ENCODE data around the gene GPC5.
"Not testable (repeated sequence)": the region's sequence is repeated elsewhere in the genome, so short reads cannot be mapped to it uniquely, and the experiment has no call there.

Gene GPC5

DNA sequence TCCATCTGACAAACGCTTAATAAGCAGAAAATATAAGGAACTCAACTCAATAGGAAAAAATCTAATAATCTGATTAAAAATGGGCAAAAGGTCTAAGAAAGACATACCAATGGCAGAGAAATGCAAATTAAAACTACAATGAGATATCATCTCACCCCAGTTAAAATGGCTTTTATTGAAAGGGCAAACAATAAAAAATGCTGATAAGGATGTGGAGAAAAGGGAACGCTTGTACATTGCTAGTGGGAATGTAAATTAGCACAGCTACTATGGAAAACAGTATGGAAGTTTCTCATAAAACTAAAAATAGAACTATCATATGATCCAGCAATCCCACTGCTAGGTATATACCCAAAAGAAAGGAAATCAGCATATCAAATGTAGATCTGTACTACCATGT lies 1319.4 kb downstream of the GPC5 start:
- DNase-seq, result no peak

DNA sequence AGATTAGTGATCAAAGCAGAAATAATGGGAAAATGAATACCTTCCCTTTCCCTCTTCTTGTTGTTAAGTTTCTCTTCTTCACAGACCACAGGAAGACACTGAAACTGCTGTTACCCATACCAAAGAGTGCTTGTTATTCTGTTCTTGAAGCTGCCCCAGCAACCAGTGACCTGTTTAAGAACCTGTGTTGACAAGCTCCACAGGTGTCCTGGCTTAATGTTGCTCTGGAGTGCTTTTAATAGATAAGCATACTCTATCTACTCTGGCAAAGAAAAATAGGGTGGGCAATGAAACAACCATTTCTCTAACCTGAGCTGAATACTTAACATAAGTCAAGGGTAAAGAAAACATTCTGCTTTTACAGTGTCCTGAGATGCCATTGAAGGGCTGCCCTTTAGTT lies 1321.4 kb downstream of the GPC5 start:
- DNase-seq, result no peak

DNA sequence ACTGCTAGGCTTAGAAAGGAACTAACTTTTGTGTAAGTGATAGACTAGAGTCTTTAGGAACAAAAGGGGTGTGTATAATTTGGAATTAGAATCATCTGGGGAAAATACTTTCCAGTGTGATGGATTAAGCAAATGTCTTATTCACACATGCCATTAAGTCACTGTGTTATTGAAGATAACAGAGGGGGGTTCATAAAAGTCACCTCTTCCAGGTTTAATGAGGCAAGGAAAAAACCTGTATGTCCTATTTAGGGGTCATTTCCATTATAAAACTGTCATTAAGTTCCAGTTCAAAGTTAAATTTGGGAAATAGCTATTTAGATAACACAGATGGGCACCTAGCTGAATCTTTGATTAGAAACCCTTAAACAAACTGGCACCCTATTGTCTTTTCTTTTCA lies 1323.2 kb downstream of the GPC5 start:
- no peak for DNase-seq

DNA sequence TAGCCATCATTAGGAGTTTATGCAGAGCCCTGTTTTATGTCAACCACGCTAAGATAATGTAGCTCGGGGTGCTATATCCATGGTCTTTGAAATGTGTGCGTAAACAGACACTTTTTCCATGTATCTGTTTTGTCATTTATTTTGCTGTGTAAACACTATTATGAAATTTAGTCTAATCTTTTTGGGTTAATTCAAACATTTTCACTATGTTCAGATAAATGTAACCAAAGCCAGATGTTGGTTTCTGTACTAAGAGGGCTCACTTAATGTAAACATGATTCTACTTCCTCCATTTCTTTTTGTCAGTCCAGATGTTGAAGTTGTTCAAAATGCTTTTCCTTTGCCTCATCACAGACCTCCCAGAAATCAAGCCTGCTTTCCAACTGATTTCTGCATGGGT lies 1328.7 kb downstream of the GPC5 start:
- no peak for DNase-seq

DNA sequence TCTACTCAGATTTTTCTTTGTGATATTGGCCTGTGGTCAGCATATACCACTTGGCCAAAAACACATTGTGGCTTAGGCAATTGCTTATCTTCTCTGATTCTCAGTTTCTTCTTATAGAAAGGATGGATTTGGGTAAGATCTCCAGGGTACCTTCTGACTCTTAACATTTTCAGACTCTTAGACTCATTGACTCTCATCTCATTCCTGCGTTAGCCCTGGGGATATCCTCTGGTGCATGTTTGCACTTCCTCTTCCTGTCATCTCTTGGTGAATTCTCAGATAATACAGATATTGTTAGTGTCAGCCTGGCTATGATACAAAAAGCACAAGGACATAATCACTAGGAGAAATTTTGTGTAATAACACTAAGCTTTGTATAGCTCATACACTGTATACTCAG lies 1335.6 kb downstream of the GPC5 start:
- DNase-seq, result no peak

DNA sequence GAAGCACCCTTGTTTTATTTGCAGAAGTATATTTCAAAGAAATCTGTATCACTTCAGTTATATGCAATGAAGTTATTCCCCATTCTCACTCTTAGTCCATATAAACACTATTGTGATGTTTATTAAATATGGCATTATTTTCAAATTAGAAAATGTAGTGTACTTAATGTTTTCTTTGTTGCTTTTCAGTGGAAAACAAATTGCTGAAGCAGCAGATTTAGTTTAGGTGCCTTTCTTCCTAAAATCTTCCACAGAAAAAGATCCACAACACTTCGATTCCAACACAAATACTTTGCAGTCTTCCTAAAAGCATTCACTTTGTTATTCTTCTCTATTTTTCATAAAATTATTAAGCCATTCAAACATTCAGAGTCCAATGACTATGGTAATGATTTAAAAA lies 1336.1 kb downstream of the GPC5 start:
- DNase-seq, result no peak

DNA sequence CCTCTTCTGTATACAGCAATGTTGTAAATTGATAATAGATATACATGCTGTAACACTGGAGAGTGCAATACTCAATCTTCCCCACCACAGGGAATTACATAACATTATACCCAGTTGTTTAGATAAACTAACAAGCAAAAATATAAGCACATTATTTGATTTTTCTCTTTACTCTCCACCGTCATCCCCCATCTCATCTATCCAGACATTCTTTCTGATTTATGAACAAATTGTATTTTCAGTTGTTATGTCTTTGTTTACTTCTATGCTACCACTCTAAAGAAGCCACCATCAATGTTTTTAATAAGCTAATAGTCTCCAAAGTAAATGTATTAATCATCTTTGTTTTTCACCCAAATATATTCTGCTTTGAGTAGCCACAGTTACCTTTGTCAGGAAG lies 1337.5 kb downstream of the GPC5 start:
- DNase-seq, result no peak

DNA sequence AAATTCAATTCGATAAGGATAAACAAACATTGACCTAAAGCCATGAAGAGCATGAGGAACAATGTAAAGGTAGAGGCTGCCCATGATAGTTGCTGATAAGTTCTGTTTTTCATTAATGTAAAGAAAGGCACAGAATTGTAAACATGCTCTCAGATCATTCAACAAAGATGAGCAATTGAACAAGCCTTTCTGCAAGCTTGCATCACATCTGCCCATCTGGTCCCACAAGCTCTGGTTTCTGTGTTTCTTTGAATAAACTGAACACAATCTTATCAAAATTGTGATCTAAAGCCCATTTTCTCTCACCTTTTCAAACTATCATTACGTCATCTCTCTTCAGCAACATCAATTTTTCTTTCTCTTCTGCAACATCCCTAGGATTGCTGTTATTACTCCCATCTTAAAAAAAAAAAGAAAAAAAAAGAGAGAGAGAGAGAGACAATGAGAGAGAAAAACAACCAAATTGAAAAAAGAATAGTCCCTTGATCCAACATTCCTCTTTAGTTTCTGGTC lies 1340.9 kb downstream of the GPC5 start:
- no peak for DNase-seq

DNA sequence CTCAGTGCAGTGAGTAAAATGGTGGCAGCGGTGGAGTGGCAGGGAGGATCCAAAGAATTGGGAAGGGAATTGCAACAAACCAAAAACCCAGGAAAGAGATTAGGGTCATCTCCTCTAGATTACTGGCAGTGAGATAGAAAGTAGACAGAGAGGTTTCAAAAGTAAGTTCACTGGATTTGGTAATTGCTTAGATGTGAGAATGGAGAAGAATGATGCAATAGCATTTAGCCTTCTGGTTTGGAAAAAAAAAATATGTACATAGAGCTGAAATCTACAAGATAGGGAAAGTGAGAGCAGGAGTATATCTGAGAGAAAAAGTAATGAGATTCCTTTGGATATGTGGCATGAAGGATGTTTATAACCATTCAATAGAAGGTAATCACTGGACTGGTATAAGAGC lies 1345.6 kb downstream of the GPC5 start:
- no peak for DNase-seq

DNA sequence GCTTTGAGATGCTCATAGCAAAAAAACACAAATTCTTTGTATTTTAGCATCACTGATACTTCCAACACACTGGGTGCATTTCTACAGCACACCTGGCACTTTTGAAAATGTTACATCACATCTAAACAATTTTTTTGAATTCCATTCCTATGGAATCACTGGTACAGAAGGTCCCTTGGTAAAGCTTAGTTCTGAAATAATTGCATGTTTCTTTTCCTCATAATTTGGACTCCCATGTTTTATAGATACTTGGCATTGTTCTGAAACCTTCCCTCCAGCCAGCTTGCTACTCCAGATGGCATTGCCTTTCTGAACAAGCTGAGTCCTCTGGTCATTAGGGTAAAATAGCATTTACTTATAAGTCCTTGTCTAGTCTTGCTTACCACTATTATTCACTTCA lies 1346.8 kb downstream of the GPC5 start:
- DNase-seq, result no peak

DNA sequence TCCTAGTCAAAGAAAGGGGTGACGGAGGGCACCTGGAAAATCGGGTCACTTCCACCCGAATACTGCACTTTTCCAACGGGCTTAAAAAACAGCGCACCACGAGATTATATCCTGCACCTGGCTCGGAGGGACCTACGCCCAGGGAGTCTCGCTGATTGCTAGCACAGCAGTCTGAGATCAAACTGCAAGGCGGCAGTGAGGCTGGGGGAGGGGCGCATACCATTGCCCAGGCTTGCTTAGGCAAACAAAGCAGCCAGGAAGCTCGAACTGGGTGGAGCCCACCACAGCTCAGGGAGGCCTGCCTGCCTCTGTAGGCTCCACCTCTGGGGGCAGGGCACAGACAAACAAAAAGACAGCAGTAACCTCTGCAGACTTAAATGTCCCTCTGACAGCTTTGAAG lies 1354.3 kb downstream of the GPC5 start:
- DNase-seq, result not testable (repeated sequence)

DNA sequence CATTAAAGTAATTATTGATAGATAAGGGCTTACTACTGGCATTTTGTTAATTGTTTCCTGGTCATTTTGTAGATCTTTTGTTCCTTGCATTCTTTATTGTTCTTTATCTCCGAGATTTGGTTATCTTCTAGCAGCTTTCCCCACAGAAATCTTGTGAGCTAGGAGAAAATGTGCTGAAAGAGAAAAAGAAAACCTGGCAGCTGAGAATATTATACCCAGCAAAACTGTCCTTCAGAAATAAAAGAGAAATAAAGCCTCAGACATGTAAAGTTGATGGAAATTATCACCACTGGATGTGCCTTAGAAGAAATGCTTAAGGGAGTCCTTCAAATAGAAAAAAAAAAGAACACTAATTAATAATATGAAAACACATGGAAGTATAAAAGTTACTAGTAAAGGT lies 1363.3 kb downstream of the GPC5 start:
- DNase-seq, result no peak

DNA sequence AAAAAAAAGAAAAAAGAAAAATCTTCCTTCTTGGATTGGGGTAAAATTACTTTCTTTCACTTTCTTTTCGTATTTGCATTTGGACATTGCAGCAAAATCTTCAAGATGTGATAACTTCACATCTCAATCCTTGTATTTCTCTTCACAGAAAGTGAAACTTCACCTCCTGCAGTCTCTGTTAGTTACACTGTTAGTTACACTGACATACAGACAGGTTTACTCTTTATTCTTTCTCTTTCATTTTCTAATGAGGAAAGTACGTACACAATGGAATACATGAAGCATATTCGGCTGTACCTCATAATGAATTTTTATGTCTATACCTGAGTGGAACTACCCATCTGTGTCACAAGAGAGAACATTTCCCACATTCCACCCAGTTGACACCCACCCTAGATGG lies 1369.0 kb downstream of the GPC5 start:
- DNase-seq, result no peak

DNA sequence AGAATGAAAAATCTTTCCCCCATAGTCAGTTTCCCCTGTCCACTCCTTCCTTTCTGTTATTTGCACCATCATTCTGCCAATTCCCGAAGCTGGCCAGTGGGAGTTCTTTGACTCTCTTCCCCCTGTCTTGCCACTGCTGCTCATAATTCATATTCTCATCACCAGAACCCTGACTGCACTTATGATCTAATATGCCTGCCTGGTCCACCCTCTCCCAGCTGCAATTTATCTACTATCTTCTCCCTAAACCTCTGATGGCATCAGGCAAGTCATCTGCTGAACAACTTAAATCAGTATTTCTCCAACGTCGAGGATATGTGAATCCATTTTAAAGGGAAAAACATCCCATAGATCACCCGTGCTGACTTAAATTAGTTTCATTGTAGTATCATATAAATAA lies 1370.2 kb downstream of the GPC5 start:
- DNase-seq, result no peak

DNA sequence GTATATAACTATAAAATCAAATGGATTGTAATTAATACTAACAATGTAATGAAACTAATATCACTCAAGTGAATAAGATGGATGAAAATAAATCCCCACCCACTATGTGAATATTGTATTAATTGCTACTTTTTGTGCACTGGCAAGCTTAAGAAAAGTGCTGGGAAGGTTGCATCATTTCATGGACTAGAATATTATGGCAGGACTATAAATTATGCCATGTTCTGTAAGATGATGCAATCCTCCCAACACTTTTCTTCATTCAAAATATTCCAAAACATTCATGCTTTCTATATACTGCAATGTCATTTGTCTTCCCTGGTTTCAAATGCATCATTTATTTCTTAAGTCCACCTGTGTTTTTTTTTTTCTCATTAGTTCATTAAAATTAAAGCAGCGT lies 1370.6 kb downstream of the GPC5 start:
- no peak for DNase-seq

DNA sequence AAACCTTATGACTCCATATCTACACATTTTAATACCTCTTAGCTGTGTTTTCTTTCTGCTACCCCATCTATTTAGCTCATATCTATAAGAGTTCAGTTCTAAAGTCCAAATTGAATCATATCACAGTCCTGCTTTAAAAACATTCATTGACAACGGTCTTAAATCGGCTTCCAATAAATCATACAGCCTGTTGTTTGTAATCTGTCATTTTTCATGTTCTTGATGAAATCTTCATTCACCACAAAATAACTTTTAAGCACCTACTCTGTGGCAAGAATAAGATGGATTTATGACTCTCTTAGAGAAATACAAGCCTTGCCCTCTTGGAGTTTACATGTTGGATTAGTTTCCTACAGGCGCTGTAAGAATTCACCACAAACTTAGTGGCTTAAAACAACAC lies 1377.2 kb downstream of the GPC5 start:
- no peak for DNase-seq

DNA sequence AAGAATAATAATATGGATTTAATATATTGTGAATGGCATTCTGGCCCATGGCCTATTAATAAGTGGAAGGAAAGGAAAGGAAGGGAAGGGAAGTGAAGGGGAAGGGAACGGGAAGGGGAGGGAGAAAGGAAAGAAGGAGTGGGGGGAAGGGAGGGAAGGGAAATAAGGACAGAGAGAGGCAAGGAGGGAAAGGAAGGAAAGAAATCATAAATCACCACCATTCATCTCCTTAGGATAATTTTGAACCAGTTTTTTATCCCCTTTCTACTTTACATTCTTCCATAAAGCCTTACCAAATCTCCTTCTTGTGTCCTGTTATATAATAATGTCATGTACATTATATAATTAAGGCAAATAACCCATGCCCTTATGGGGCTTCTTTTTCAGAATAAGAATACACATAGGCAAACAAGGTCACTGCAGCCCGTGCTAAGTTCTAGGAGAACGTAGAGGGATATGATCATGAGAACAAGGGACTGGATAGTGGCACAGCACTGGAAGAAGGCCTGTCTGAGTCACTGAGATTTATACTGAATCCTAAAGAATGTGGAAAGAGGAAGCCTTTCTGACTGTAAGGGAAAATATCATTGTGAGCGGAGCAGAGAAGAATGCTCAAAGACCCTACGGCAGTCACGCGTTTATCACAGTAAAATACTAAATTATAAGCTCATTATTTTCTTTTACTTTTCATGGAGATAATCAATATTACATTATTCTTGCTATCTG lies 1383.7 kb downstream of the GPC5 start:
- DNase-seq, result no peak

DNA sequence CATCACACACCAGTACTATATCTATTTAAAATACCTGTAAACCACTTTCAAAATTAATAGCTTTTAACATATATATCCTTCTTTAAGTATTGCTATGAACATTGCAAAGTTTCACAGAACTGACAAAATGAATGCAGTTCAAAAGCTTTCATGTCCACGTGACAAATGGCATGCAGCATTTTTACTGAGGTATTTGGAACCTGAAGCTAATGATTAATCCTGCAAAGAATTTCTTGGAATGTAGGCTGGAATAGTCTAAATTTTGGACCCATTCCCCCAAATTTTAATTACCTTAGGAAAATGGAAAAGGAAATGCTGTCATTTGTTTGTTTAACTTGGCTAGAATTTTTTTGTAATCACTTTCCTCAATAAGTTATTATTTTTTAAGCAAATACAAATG lies 1404.4 kb downstream of the GPC5 start:
- DNase-seq, result no peak

DNA sequence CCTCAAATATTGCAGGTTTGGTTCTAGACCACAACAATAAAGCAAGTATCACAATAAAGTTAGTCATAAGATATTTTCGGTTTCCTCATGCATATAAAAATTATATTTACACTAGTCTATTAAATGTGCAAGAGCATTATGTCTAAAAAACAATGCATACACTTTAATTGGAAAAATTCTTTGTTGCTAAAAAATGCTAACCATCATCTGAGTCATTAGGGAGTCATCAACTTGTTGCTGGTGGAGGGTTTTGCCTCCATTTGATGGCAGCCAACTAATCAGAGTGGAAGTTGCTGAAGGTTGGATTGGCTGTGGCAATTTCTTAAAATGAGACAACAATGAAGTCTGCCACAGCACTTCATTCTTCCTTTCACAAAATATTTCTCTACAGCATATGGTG lies 1405.9 kb downstream of the GPC5 start:
- DNase-seq, result no peak

DNA sequence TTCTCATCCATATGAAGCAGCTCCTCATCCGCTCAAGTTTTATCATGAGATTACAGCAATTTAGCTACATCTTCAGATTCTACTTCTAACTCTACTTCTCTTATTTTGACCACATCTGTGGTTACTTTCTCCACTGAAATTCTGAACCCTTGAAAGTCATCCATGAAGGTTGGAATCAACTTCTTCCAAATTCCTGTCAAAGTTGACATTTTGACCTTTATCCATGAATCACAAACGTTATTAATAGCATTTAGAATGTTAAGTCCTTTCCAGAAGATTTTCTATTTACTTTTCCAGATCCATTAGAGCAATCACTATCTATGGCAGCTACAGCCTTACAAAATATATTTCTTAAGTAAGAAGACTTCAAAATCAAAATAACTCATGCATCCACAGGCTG lies 1406.5 kb downstream of the GPC5 start:
- DNase-seq, result no peak

DNA sequence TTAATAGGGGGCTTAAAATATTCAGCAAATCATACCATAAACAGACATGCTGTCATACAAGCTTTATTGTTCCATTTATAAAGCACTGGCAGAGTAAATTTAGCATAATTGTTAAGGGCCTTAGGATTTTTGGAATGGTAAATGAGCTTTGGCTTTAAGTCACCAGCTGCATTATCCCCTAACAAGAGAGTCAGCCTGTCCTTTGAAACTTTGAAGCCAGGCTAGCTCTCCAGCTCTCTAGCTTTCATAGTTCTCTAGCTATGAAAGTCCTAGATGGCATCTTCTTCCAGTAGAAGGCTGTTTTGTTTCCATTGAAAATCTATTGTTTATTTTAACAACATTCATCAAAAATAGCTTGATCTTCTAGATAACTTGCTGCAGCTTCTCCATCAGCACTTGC lies 1407.3 kb downstream of the GPC5 start:
- DNase-seq, result no peak

DNA sequence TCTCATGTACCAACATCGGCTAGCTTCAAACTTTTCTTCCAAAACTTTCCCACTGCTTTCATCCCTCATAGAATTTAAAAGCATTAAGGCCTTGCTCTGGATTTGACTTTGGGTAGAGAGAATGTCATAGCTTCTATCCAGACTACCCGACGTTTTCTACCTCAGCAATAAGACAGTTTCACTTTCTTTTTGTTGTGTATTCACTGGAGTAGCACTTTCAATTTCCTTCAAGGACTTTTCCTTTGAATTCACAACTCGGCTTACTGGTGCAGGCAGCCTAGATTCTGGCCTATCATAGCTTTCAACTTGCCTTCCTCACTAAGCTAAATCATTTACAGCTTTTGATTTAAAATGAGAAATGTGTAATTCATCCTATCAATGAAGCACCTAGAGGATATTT lies 1407.8 kb downstream of the GPC5 start:
- DNase-seq, result peak in 1 of 56 donors; percentile 0

DNA sequence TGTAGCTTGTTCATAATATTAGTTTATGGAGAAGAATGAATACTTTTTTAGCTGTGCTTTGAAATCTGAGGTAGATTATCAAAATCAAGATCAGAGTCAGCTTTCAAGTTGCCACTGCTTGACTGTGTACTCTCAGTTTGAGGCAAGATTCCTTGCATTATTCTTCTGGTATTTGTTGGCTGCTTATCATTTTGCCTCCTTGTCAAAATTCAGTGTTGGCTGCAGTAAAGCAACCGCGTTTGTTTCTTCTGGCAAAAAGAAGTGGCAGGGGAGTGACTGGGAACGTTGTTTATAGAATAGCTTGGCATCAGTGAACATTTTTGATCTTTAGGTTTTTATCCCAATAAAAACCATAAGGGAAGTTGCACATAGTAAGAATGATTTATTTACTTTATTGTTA lies 1408.9 kb downstream of the GPC5 start:
- no peak for DNase-seq

DNA sequence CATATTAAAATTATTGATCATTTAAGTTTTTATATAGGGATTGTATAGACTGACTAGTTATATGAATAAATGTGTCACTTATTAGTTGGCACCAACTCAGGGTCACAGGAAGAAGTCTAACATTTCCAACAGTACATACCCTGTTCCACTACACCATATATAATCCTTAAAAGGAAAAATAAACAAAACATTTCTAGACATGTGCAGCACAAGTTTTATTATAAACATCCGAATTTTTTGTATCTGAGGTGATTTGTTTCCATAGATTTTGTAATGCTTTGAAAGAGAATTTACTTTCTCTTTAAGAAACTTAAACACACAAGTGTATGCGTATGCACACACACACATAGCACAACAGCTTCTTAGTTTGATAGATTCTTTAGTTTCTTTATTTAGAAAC lies 1409.5 kb downstream of the GPC5 start:
- DNase-seq, result no peak
